Hippocampal formation (tissue), 2 donors: ENCODE measurements around the gene UGT3A1.
"Not testable (repeated sequence)": the region's sequence is repeated elsewhere in the genome, so short reads cannot be mapped to it uniquely, and the experiment has no call there.

Experiments
- DNase-seq, 2 donors: peaks; one replicate each; lab custom pipeline; 2025; lab: John Stamatoyannopoulos, UW

UGT3A1 gene

GRCh38 chr5:35990941-35991611, at the start of gene UGT3A1:
UGT3A1 (minus strand) TSS chr5:35991390; CDS start chr5:35991240, 150 bp downstream.
- no peak for DNase-seq

- no peak for DNase-seq
Observed at GRCh38 chr5:36035696-36036095, 44.5 kb upstream of the UGT3A1 start.

GRCh38 chr5:36034536-36035134, 43.4 kb upstream of the UGT3A1 start:
- not testable (repeated sequence) for DNase-seq

- peak in 1 of 2 donors; percentile 24 for DNase-seq
Observed at GRCh38 chr5:36033486-36033885, 42.3 kb upstream of the UGT3A1 start.

GRCh38 chr5:36033047-36033446, 41.9 kb upstream of the UGT3A1 start:
- DNase-seq = no peak

- DNase-seq = no peak
Observed at GRCh38 chr5:36031223-36031622, 40.0 kb upstream of the UGT3A1 start.

- peak; percentile 61 to 71 for DNase-seq
Observed at GRCh38 chr5:36029914-36030313, 38.7 kb upstream of the UGT3A1 start.

GRCh38 chr5:36028816-36029465, 37.8 kb upstream of the UGT3A1 start:
- no peak for DNase-seq

- no peak for DNase-seq
Observed at GRCh38 chr5:36027711-36028110, 36.5 kb upstream of the UGT3A1 start.

GRCh38 chr5:36026706-36027465, 35.7 kb upstream of the UGT3A1 start:
- DNase-seq = no peak

GRCh38 chr5:36022246-36022645, 31.1 kb upstream of the UGT3A1 start:
- DNase-seq = not testable (repeated sequence)

- not testable (repeated sequence) for DNase-seq
Observed at GRCh38 chr5:36019584-36019983, 28.4 kb upstream of the UGT3A1 start.

- DNase-seq = no peak
Observed at GRCh38 chr5:36017622-36018021, 26.4 kb upstream of the UGT3A1 start.

- DNase-seq = no peak
Observed at GRCh38 chr5:36017004-36017403, 25.8 kb upstream of the UGT3A1 start.

- no peak for DNase-seq
Observed at GRCh38 chr5:36013182-36013581, 22.0 kb upstream of the UGT3A1 start.

GRCh38 chr5:36009698-36010097, 18.5 kb upstream of the UGT3A1 start:
- DNase-seq = no peak

GRCh38 chr5:36007366-36007765, 16.2 kb upstream of the UGT3A1 start:
- DNase-seq = no peak

- DNase-seq = no peak
Observed at GRCh38 chr5:36006163-36006562, 15.0 kb upstream of the UGT3A1 start.

- DNase-seq = no peak
Observed at GRCh38 chr5:36001032-36001431, 9.8 kb upstream of the UGT3A1 start.

GRCh38 chr5:35999547-35999946, 8.4 kb upstream of the UGT3A1 start:
- no peak for DNase-seq

GRCh38 chr5:35996076-35996475, 4.9 kb upstream of the UGT3A1 start:
- no peak for DNase-seq

- DNase-seq = no peak
Observed at GRCh38 chr5:35990520-35990919, 670 bp downstream of the UGT3A1 start.
